GM21619 (cell line): Measurements from ENCODE around the gene AP1G1.
A peak's percentile ranks its signal among the peaks of the same experiment; 100 is the strongest.
"Not testable (repeated sequence)": the region's sequence is repeated elsewhere in the genome, so short reads cannot be mapped to it uniquely, and the experiment has no call there.

Source experiments
- ATAC-seq: cut with Tn5 transposase; IDR thresholded peaks from one replicate; pipeline ENCODE4 v1.9.1; 2021; ENCODE audit not compliant: unreplicated experiment

The AP1G1 gene

DNA sequence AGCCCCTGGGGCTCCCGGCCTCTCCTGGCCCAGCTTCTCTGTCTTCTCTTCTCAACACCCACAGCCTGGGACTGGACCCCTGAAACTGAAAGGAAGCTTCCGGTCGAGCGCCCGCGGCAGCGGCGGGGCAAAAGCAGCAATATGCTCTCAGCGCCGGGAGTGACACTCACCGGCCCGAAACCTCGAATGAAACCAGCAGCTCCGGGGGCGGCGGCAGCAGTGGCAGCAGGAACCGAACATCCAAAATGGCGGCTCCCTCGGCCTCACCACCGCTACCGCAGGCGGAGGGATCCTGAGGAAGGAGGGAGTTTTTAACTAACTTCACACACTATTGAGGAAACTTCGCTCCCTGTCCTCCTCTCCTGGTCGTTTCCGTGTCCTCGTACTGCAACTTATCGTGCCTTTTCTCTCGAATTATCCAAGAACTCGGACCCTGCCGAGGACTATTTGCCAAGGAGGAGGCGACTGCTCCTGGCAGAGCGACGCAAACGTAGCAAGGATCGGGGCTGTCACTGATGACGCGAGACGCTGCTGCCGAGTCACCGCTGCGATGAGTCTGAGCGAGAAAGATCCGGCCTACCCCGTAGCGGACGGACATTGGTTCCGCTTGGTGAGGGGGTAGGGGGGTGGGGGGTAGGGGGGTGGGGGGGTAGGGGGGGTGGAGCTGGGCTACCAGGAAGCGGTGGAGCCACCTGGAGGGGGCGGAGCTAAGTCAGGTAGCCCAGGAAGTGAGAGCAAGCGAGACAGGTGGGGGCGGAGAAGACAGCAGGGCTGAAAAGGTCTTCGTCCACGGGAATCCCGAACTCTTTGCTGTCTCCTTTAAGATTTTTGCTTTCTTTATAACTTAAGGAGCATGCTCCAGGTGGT, at the start of gene AP1G1:
Gene AP1G1, minus strand, starts transcription at position 242 of the 867 bp plus-strand sequence. CDS start 19,355 bp downstream, outside the sequence.
- ATAC-seq = peak; percentile 68

- ATAC-seq = no peak
Observed at GRCh38 chr16:71855937-71856662, 47.5 kb upstream of the AP1G1 start.

- no peak for ATAC-seq
Observed at GRCh38 chr16:71854369-71854948, 45.8 kb upstream of the AP1G1 start.

DNA sequence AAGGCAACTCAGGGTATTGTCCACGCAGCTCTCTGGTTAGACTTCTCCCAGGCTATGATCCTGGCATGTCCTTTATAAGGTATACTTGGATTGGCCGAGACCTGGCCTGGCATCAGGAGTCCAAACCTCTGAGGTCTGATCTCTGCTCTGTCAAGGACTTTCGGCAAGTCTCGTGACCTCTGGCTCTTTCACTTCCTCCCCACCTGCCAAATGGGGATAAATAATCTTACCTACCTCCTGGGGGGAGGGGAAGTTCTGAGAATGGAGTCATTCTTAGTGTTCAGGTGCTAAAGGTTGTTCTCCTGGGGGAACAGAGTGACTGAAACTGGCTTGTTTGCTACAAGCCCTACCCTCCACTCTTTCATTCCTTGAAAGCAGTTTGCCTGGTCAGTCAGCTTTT, 44.8 kb upstream of the AP1G1 start:
- peak; percentile 63 for ATAC-seq

- no peak for ATAC-seq
Observed at GRCh38 chr16:71852561-71852960, 43.9 kb upstream of the AP1G1 start.

GRCh38 chr16:71852158-71852557, 43.5 kb upstream of the AP1G1 start:
- ATAC-seq = no peak

GRCh38 chr16:71851746-71852145, 43.1 kb upstream of the AP1G1 start:
- no peak for ATAC-seq

DNA sequence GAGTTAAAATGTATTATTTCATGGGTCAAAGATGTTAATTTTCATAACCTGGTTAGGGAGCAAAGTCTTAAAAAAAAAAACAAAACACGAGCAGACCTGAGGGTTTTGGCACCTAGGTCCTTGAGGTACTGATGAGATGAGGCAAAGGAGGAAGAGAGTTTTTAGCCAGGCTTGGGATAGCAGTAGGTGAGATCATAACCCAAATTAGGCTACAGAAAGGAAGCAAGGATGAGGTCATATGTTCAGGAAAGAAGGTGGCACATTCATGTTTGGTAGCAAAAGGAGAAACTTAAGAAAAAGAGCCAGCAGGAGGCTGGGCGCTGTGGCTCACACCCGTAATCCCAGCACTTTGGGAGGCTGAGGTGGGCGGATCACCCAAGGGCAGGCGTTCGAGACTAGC, 40.0 kb upstream of the AP1G1 start:
- ATAC-seq = no peak

- ATAC-seq = no peak
Observed at GRCh38 chr16:71847096-71847495, 38.5 kb upstream of the AP1G1 start.

DNA sequence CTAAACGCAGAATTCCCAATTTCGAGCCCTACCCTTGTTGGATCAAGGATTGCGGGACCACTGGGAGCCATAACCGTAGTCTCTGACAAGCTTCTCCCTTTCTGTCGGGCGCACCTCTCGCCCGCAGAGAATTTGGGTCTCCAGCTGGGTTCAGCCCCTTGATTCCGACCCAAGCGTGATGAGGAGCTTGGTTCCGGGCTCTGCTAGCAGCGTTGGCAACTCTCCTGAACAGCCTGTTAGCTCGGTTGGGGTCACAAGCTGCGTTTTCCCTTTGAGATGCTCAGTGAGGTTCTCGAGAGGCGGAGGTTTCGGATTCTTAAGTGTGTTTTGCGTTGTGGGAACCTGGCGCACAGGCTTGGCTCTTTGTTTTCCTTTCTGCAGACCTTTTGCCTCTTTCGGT, 37.8 kb upstream of the AP1G1 start:
- no peak for ATAC-seq

DNA sequence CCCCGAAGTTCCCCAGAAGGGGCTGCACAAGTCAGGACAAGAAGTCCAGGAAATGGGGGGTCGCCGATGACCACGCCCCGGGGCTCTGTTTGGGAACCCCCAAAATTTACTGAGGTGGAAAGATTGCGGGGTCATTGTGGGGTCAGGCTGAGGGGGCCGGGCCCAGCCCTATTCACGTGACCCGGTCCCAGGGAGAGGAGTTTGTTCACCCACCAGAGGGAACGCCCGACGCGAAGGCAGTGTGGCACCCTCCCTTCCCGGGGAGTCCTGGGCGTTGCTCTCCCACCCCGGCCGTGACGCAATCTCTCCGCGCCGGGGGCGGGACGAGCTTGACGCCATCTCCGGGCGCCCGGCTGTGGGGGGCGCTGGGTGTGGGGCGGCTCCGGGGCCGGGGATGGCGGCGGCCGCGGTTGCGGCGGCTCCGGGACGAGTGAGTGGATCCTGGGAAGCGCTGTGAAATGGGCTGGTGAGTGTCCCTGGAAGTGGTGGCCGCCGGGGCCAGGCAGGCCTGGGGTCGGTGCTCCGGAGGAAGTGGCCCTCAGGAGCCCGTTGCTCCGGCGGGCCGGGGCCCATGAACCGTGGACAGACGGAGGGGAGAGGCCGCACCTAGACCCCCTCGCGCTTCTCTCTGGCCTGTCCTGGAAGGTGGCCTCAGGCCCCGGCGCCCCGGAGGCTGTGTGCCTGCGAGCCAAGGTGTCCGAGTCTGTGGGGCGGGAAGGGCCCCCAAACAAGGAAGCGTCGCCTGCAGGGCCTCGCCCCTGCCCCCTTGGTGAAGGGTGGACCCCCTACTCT, 37.2 kb upstream of the AP1G1 start, which contains the start of gene ATXN1L:
Gene ATXN1L, plus strand, starts transcription at position 338 of the 792 bp plus-strand sequence. CDS start 3,765 bp downstream, outside the sequence.
- peak; percentile 68 for ATAC-seq

DNA sequence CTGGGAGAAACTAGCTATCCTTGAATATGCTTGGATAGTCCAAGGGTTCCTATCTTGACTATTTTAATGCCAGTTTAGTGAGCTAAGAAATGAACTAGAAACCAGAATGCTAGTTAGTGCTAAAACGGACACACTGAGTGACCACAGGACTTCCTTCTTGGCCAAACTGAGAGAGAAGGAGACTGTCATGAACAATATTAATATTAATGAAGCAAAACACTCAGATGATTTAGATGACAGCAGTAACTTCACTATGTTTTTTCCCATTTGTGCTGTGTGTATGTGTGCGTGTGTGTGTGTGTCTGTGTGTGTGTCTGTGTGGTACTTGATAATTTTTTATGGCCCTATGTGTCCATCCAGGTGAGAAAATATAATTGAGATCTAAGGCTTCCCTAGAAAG, 34.9 kb upstream of the AP1G1 start:
- no peak for ATAC-seq

DNA sequence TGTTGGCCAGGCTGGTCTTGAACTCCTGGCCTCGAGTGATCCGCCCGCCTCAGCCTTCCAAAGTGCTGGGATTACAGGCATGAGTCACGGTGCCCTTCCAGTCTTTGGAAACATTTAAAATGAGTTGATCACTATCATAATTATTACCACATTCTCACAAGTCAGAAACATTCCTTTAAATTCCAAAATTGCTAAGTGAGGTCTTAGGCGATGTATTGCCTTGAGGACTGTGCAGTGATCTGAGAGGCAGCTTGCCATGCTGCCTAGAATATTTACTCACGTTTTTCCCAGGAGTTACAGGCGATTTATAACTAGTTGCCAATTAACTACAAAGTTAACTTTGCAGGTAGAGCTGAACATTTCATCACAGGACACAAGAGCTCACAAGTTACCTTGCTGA, 31.4 kb upstream of the AP1G1 start:
- no peak for ATAC-seq

GRCh38 chr16:71837150-71837549, 28.5 kb upstream of the AP1G1 start:
- no peak for ATAC-seq

GRCh38 chr16:71834291-71834690, 25.7 kb upstream of the AP1G1 start:
- ATAC-seq = no peak

DNA sequence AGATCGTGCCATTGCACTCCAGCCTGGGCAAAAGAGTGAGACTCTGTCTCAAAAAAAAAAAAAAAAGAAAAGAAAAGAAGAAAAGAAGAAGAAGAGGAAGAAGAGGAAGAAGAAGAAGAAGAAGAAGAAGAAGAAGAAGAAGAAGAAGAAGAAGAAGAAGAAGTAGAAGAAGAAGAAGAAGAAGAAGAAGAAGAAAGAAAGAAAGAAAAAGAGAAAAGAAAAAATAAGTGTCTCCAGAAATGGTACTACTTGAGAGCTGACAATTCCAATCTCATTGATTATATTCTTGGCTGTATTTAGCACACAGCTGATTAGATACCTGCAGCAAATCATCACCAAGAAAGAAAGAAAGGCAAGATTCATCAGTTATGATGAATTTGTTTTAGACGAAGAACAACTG, 23.5 kb upstream of the AP1G1 start:
- not testable (repeated sequence) for ATAC-seq

DNA sequence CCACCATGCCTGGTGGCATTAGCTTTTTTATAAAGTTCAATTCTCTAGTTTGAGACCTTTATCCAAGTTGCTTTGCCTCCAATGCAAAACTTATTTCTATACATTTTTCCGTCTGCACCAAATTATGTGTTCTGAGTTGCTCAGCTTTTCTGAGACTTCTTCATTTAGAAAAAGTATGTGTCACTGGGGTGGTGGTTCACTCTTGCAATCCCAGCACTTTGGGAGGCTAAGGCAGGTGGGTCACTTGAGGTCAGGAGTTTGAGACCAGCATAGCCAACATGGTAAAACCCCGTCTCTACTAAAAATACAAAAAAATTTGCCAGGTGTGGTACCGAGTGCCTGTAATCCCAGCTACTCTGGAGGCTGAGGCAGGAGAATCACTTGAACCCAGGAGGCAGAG, 23.1 kb upstream of the AP1G1 start:
- ATAC-seq = not testable (repeated sequence)

- no peak for ATAC-seq
Observed at GRCh38 chr16:71830359-71830758, 21.7 kb upstream of the AP1G1 start.

- ATAC-seq = no peak
Observed at GRCh38 chr16:71826533-71827017, 17.9 kb upstream of the AP1G1 start.

DNA sequence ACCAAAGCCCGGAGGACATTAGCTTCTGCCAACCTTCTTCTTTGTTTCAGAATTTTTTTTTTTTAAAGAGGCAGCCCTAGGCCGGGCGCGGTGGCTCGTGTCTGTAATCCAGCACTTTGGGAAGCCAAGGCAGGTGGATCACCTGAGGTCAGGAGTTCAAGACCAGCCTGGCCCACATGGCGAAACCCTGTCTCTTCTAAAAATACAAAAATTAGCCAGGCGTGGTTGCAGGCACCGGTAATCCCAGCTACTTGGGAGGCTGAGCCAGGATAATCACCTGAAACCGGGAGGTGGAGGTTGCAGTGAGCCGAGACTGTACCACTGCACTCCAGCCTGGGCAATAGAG, 8.5 kb upstream of the AP1G1 start:
- peak; percentile 7 for ATAC-seq

- ATAC-seq = no peak
Observed at GRCh38 chr16:71811261-71811803, 2.7 kb upstream of the AP1G1 start.
